NCI-H524 treated with DMSO at 0.1 percent for 48 hours (cell line): ENCODE measurements around the gene TXNRD2.
"Not testable (repeated sequence)": the region's sequence is repeated elsewhere in the genome, so short reads cannot be mapped to it uniquely, and the experiment has no call there.

Experiments used
- DNase-seq: peaks from one replicate; lab custom pipeline; 2025; lab: John Stamatoyannopoulos, UW

TXNRD2 gene

GRCh38 chr22:19888131-19888746 is 53.4 kb downstream of the TXNRD2 start:
- no peak for DNase-seq

GRCh38 chr22:19887256-19887985 is 54.2 kb downstream of the TXNRD2 start:
- DNase-seq, result no peak

- DNase-seq, result no peak
Measured at GRCh38 chr22:19886605-19887255, 54.9 kb downstream of the TXNRD2 start.

DNA sequence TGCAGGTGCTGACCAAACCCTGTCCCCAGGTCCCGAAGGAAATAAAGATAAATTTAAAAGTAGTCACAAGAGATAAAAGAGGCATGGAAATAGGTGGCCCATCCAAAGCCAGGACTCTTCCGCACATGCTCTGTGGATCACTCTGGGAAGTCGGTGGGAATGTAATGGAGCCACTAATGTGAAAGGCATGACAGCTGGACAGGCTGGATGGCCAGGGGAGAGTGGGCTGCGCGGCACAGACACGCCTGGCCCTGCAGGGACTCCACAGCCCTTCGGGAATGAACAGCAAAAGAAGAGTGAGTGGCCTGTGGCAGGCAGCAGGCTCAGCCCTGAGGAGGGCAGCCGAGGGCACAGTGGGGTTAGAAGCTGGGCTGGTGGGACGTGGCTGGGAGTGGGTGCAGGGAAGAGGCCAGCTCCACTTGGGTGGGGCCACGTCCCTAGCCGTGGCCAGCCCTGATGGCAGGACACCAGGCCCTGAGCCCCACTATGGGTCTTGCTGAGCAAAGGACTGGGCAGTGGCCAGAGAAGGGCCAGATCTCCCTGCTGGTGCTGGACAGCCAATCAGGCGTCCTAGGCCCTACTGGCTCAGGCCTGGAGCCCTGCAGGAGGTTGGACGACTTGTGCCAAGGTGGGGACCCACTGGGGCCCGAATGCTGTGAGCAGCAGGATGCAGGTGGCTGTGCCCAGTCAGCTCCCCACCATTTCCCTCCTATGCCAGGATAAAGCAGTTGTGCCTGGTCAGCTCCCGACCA is 55.6 kb downstream of the TXNRD2 start:
- DNase-seq, result no peak

DNA sequence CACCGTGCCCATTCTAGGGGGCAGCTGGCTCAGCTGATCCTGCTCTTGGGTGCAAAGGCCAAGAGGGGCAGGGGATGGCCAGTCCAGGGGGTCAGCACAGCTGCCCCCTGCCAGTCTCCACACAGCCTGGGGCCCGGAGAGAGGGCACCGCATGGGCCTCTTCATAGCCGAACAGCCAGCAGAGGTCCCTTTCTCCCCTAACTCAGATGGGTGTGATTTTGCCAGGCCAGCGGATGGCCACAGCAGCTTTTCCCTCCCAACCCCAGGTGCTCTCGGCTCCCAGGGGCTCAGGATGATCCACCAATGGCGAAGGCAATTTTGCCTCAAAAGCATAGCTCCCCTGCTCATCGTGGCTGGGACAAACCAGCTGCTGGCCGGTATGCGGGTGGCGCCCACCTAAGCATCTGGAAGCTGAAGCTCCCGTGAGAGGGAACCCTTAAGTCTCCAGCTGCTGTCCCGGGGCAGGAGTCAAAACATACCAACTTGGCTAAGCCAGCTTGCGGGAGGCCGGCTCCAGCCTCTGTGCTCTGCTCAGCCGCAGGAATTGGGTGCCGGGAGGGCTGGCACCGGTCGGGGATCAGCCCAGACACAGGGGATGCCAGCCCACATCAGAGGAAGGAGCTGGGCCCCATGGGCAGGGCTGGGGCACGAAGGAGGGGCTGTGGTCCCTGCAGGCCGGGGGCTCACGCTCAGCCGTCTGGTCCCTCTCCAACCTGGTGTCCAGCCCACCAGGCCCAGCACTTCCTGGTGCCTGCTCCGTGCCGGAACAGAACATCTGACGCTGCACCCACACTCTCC is 56.5 kb downstream of the TXNRD2 start:
- no peak for DNase-seq

- DNase-seq, result no peak
Measured at GRCh38 chr22:19884161-19884953, 57.3 kb downstream of the TXNRD2 start.

- DNase-seq, result not testable (repeated sequence)
Measured at GRCh38 chr22:19883446-19883845, 58.2 kb downstream of the TXNRD2 start.

DNA sequence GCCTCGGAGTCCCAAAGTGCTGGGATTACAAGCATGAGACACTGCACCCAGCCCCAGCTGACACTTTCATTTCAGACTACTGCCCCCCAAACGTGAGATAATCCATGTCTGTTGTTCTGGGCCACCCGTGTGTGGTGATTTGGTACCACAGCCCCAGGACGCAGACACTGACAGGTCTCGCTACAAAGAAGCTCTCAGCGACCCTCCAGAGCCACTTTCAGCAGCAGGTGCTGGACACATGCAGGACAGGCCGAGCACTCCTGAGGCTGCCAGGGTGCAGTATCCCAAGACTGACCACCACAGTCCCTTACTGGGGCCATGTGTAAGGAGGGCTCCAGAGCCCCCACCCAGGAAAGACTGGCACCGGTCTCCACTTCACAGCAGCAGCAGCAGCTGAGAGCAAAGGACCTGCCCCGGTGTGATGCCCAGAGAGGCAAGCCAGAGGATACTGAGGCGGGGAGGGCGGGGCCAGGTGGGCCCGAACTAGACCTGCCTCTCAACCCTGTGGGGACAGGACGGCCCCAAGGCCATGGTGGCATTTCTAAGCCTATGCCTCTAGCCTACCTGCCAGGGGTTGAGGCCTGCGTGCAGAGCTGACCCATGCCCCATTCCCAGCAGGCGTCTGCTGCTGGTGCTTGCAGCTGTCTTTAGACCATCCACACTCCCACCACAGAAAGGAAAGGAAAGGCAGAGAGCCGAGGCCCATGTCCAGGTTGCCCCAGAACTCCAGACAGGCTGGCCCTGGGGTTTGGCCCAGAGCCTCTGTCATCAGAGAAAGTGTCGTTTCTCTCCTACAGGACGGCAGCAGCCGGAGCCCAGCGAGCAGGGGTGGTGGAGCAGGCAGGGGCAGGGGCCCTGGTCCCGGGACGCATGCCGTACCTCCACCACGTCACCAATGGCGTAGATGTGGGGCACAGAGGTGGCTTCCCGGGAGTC is 58.9 kb downstream of the TXNRD2 start:
- DNase-seq, result no peak

DNA sequence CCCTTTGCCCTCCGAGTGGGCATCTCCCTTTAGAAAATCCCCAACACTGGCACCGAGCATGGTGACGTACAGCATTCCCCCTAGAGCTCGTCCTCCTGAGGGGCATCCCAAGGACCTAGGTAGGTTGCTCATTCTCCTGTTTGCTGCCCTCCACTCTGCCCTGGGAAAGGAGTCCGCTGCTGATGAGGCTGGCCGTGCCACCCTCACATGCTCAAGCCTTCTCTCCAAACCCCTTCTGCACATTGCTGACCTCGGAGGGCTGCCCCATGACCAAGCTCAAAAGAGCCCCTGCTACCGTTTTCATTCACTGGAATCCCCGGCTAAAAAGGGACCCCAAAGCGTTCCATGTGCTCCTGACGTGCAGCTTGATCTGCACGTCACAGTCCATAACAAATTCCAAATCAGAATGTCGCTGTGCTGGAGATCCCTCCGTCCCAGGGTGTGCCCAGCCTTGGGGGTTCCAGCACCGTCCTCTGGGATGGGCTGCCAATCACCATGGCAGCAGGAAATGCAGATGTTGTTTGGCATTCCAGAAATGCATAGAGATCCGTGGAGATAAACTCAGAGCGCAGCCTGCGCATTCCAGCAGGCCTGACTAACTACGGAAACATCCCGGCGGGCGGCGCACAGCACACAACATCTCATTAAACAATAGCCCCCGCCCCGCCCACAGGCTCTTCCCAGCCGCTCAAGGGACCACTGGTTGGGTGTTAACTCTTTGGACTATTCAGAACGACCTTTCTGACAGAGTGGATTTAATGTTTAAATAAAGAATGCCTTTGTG is 60.6 kb downstream of the TXNRD2 start:
- no peak for DNase-seq

GRCh38 chr22:19879992-19880785 is 61.4 kb downstream of the TXNRD2 start:
- no peak for DNase-seq

DNA sequence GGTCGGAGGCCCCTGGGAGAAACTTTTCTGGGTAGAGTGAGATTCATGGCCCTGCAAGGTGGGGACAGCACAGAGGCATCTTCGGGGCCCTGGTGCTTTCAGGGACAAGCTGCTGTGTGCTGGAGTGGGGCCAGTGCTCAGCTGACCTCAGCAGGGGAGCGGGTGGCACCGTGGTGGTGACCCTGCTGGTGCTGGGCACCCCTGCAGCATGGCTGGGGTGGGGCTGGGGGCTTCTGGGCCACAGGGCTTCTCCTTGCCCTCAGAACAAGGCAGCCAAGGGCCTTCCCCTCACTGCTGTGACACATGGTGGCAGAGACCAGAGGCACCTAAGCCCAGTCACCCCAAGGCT is 62.0 kb downstream of the TXNRD2 start:
- no peak for DNase-seq

- no peak for DNase-seq
Measured at GRCh38 chr22:19879246-19879570, 62.4 kb downstream of the TXNRD2 start.

DNA sequence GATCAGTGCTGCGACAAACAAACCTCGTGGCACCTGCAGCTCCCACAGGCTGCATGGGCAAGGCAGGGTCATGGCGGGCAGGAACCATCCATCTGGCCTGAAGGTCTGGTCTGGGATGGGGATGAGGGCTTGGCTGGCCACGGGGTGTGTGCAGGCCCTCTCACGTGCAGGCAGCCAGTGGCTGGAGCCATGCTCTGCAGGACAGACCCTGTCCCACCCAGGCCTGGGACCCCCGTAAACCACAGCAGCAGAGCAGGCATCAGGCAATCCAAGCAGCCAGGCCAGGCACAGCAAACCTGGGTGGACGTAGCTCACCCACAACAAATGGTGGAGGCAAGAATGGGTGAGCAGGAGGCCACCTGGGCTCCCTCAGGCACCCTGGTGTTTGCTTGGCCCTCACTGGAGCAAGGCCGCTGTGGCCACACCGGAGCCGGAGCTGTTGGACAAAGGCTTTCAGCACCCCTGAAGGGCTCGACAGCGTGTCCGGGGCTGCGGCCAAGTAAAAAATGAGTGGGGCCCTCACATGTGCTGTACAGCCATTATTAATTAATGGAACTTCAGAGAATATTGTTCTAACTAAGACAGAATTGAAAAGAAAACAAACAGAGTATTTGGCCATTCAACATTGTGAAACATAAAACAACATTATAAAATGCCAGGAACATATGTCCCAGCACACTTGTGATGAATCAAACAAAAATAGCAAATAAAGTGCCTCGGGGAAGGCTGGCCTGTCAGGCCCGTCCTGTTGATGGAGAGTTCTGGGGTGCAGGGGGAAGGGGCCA is 63.0 kb downstream of the TXNRD2 start:
- DNase-seq, result no peak

DNA sequence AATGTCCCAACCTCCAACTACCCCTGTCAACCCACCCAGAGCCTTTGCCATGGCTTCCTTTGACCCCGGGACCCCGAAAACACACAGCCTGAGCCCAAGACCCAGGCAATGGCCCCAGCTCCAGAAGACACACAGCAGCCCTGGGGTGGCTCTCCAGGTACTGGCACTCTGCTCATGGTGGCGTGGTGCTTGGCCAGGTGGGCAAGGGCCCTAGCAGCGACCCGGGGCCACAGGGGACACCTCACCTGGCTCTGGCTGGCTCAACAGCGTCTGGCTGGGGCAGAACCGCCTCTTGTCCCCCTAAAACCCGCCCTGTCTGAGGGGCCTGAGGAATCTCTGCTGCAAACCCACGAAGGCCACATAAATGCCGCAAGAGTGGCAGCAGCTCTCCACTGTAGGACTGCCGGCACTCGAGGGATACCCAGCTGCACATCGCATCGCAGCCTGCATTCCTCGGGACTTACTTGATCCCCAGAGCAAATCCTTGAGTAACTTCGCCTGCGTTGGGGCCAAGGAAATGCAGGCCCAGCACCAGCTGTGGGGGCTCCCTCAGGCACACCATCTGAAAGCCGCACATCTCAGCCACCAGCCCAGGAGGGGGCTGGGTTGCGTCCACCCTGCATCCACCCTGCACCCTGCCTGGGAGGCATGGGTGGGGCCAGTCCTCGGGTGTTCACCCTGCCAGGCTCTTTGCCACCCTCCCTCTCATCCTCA is 63.8 kb downstream of the TXNRD2 start:
- no peak for DNase-seq

DNA sequence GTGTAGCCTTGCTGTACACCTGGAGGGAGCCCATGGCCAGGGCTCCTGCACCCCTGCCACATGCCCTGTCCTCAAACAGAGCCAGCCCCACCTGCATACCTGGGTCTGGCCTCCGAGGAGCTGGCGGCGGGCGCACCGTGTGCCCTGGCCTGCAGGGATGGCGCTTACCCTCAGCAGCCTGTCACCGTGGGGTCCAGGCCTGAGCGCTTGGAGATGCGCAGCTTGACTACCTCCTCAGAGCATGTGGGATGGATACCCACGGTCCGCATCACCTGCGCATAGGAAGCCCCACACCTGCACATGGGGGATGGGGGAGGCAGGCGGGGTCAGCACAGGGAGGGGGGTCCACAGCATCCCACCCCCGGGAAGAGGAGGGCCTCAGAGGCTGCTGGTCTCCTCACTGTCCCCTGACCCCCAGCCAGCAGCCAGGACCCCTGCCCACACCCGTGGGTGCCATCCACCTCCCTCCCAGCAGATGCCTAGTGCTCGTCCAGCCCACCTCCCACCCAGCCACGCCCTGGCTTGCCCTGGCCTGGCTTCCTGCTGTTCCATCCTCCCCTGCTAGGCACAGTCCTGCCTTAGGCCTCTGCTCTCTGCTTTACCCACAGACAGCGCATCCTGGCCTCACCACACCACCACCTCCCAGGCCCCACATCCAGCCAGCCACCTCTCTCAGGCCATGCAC is 64.5 kb downstream of the TXNRD2 start:
- DNase-seq, result no peak

DNA sequence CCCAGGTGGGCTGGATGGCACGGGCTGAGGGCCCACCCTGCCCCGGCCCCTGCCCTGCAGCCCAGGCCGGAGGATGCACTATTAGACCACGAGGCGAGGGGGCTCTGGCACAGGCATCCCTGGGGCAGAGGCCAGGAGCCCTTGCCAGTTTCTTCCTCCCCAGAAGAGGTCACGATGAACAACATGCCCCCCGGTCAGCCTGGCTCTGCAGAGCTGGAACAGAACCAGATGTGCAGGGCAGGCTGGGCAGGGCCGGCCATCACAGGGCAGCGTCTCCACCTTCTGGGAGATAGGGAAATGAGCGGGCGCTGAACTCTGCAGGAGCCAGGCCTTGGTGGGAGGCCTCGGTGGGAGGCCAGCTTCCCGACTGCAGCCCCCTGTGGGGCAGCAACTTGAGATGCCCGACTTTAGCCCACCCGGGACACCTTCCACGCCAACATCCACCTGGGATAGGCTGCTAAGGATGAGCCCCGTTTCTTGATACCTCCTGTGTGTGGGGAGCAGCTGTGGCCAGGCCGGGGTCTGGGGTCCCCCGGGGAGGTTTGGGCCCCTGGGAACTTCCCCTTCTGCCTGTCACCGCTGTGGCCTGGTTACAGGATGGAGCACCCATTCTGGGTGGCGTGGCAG is 65.2 kb downstream of the TXNRD2 start:
- DNase-seq, result no peak
